Smooth muscle cell (in vitro differentiated cells): ENCODE measurements around the gene SLC13A2. TPM values are rescaled to one million over a fixed set of nuclear protein-coding genes. Genes with fewer than 3 reads are reported as not detected.

ENCODE experiments used
- DNase-seq: peaks from one replicate; lab custom pipeline; 2025; ENCODE audit not compliant: unreplicated experiment; lab: John Stamatoyannopoulos, UW
- H2AFZ ChIP-seq: fragments of 200-600 bp; sonication (generic); 2 replicates; pipeline ENCODE4 v1.6.0; 2016; ENCODE audit warnings: antibody characterized with exemption, low read depth, mild to moderate bottlenecking
- H3F3A ChIP-seq: fragments of 200-600 bp; sonication (generic); 2 replicates; pipeline ENCODE4 v1.6.0; 2017; ENCODE audit warnings: antibody characterized with exemption, low read depth
- H3K27ac ChIP-seq: fragments of 200-600 bp; sonication (generic); 2 replicates; pipeline ENCODE4 v1.5.1; 2016; ENCODE audit warnings: low read depth, mild to moderate bottlenecking
- H3K27me3 ChIP-seq: fragments of 200-600 bp; sonication (generic); 2 replicates; pipeline ENCODE4 v1.6.1; 2016; ENCODE audit warnings: low read depth, mild to moderate bottlenecking
- H3K36me3 ChIP-seq: fragments of 200-600 bp; sonication (generic); 2 replicates; pipeline ENCODE4 v1.5.1; 2016; ENCODE audit warnings: low read depth
- H3K4me1 ChIP-seq: fragments of 200-600 bp; sonication (generic); 2 replicates; pipeline ENCODE4 v1.5.1; 2016; ENCODE audit warnings: low read depth
- H3K4me2 ChIP-seq: fragments of 200-600 bp; sonication (generic); 2 replicates; pipeline ENCODE4 v1.6.0; 2016; ENCODE audit warnings: mild to moderate bottlenecking
- H3K4me3 ChIP-seq: fragments of 200-600 bp; sonication (generic); 2 replicates; pipeline ENCODE4 v1.5.1; 2016; ENCODE audit warnings: mild to moderate bottlenecking
- H3K79me2 ChIP-seq: fragments of 200-600 bp; sonication (generic); 2 replicates; pipeline ENCODE4 v1.6.0; 2016; ENCODE audit warnings: low read depth, mild to moderate bottlenecking
- H3K9ac ChIP-seq: fragments of 200-600 bp; sonication (generic); 2 replicates; pipeline ENCODE4 v1.6.0; 2016; ENCODE audit warnings: low read depth
- H3K9me3 ChIP-seq: fragments of 200-600 bp; sonication (generic); replicated peaks from 2 replicates; pipeline ENCODE4 v1.5.1; 2016; ENCODE audit warnings: low read depth
- H4K20me1 ChIP-seq: fragments of 200-600 bp; sonication (generic); 2 replicates; pipeline ENCODE4 v1.6.0; 2016; ENCODE audit warnings: low read depth
- CTCF ChIP-seq: fragments of 200-600 bp; sonication (generic); IDR thresholded peaks from 2 replicates; pipeline ENCODE4 v1.5.1; 2017; ENCODE audit warnings: borderline replicate concordance, mild to moderate bottlenecking, antibody characterized with exemption; ENCODE audit not compliant: insufficient read depth, poor library complexity, severe bottlenecking
- WGBS: methylation state at CpG from one replicate; pipeline ENCODE4 v1.1.7; 2016; ENCODE audit warnings: low lambda C conversion rate; 5-methylcytosine and 5-hydroxymethylcytosine counted together
- polyA plus RNA-seq: library from polyadenylated mRNA; unstranded; fragments of >200 nt; fragmentation: Nextera tagmentation; extraction: Ambion mirVana; gene quantifications from 2 replicates; pipeline ENCODE4 v1.2.1, GENCODE V29; 2016
- total RNA-seq: library from RNA; depleted of rRNA; stranded (reverse); fragments of >200 nt; gene quantifications from 2 replicates; pipeline ENCODE4 v1.2.3, GENCODE V29; 2014

The SLC13A2 gene
- total and polyA plus RNA-seq, 2 experiments from 2014 or later: not detected

GRCh38 chr17:28507567-28508203 is 34.2 kb downstream of the SLC13A2 start:
- H2AFZ ChIP-seq: no peak overlapping the region
- no peaks in the 10 kb centered on the region for H4K20me1 ChIP-seq
- H3F3A ChIP-seq: no peaks in the 10 kb centered on the region
- H3K4me1 ChIP-seq: no peaks in the 10 kb centered on the region
- TF ChIP-seq CTCF: no peak
- H3K9me3 ChIP-seq: no peaks in the 10 kb centered on the region
- peaks cover 4% of the 10 kb centered on the region for H3K27me3 ChIP-seq
- no peak overlapping the region for H3K4me3 ChIP-seq
- 74% methylated on average over 16 of the region's 24 CpGs for WGBS
- H3K79me2 ChIP-seq: no peaks in the 10 kb centered on the region
- no peak overlapping the region for H3K27ac ChIP-seq
- no peaks in the 10 kb centered on the region for H3K36me3 ChIP-seq
- no peak for DNase-seq
- H3K9ac ChIP-seq: no peak overlapping the region
- no peak overlapping the region for H3K4me2 ChIP-seq

GRCh38 chr17:28508211-28508724 is 34.8 kb downstream of the SLC13A2 start:
- H4K20me1 ChIP-seq: no peaks in the 10 kb centered on the region
- no peaks in the 10 kb centered on the region for H3K4me1 ChIP-seq
- no peak for TF ChIP-seq CTCF
- no peaks in the 10 kb centered on the region for H3F3A ChIP-seq
- 87% methylated on average over 11 of the region's 11 CpGs for WGBS
- H3K9ac ChIP-seq: no peak overlapping the region
- DNase-seq: no peak
- no peak overlapping the region for H2AFZ ChIP-seq
- no peaks in the 10 kb centered on the region for H3K36me3 ChIP-seq
- H3K4me3 ChIP-seq: no peak overlapping the region
- no peaks in the 10 kb centered on the region for H3K79me2 ChIP-seq
- H3K27me3 ChIP-seq: peaks cover 4% of the 10 kb centered on the region
- no peak overlapping the region for H3K4me2 ChIP-seq
- no peak overlapping the region for H3K27ac ChIP-seq
- no peaks in the 10 kb centered on the region for H3K9me3 ChIP-seq

- H3K36me3 ChIP-seq: no peaks in the 10 kb centered on the region
- no peak overlapping the region for H3K27ac ChIP-seq
- no peaks in the 10 kb centered on the region for H3K79me2 ChIP-seq
- no peak for TF ChIP-seq CTCF
- H3K27me3 ChIP-seq: peaks cover 7% of the 10 kb centered on the region
- H3K9me3 ChIP-seq: no peaks in the 10 kb centered on the region
- H3K9ac ChIP-seq: no peak overlapping the region
- no peak overlapping the region for H3K4me2 ChIP-seq
- H3K4me1 ChIP-seq: no peaks in the 10 kb centered on the region
- no peak overlapping the region for H2AFZ ChIP-seq
- DNase-seq: no peak
- H3F3A ChIP-seq: no peaks in the 10 kb centered on the region
- no peaks in the 10 kb centered on the region for H4K20me1 ChIP-seq
- WGBS: 74% methylated on average over 7 of the region's 7 CpGs
- H3K4me3 ChIP-seq: no peak overlapping the region
Observed at GRCh38 chr17:28509789-28510188, 36.3 kb downstream of the SLC13A2 start.

GRCh38 chr17:28511858-28512461 is 38.5 kb downstream of the SLC13A2 start:
- H3K4me3 ChIP-seq: no peak overlapping the region
- WGBS: 90% methylated on average over 3 of the region's 3 CpGs
- no peak overlapping the region for H2AFZ ChIP-seq
- no peak for DNase-seq
- no peak overlapping the region for H3K27ac ChIP-seq
- H3K9ac ChIP-seq: no peak overlapping the region
- peaks cover 7% of the 10 kb centered on the region for H3K27me3 ChIP-seq
- no peaks in the 10 kb centered on the region for H3K4me1 ChIP-seq
- H3K9me3 ChIP-seq: no peaks in the 10 kb centered on the region
- H3K79me2 ChIP-seq: no peaks in the 10 kb centered on the region
- no peaks in the 10 kb centered on the region for H3F3A ChIP-seq
- no peak for TF ChIP-seq CTCF
- H3K36me3 ChIP-seq: no peaks in the 10 kb centered on the region
- no peak overlapping the region for H3K4me2 ChIP-seq
- no peaks in the 10 kb centered on the region for H4K20me1 ChIP-seq
